Neural cell (in vitro differentiated cells): Measurements from ENCODE around the gene POLR3E. TPM values are rescaled to one million over a fixed set of nuclear protein-coding genes. Genes with fewer than 3 reads are reported as not detected.

ENCODE experiments used
- H2AFZ ChIP-seq: fragments of 200-600, 300-800 bp; sonication (generic), shearing (Covaris generic); 2 replicates; pipeline ENCODE4 v1.6.0; 2014; ENCODE audit warnings: low read depth, mild to moderate bottlenecking, antibody characterized with exemption, low read length, moderate library complexity
- H3F3A ChIP-seq: fragments of 200-600 bp; shearing (Covaris generic); 2 replicates; pipeline ENCODE4 v1.6.1; 2016; ENCODE audit warnings: mild to moderate bottlenecking, moderate library complexity, mixed read lengths, antibody characterized with exemption, low read length; ENCODE audit not compliant: insufficient read depth, poor library complexity, severe bottlenecking
- H3K27ac ChIP-seq: fragments of 200-600, 300-800 bp; sonication (generic), shearing (Covaris generic); 2 replicates; pipeline ENCODE4 v1.5.1; 2014; ENCODE audit warnings: mild to moderate bottlenecking, low read length, moderate library complexity
- H3K27me3 ChIP-seq: fragments of 300-800, 200-600 bp; sonication (generic), shearing (Covaris generic); 2 replicates; pipeline ENCODE4 v1.6.0; 2014; ENCODE audit warnings: mild to moderate bottlenecking, low read depth, low read length, moderate library complexity; ENCODE audit not compliant: insufficient read depth
- H3K36me3 ChIP-seq: fragments of 300-800, 200-600 bp; sonication (generic), shearing (Covaris generic); 2 replicates; pipeline ENCODE4 v1.5.1; 2014; ENCODE audit warnings: mild to moderate bottlenecking, antibody characterized with exemption, low read length, moderate library complexity; ENCODE audit not compliant: insufficient read depth
- H3K4me2 ChIP-seq: fragments of 300-800, 200-600 bp; sonication (generic), shearing (Covaris generic); 2 replicates; pipeline ENCODE4 v1.6.0; 2014; ENCODE audit warnings: mild to moderate bottlenecking, low read length
- H3K4me3 ChIP-seq: fragments of 300-800, 200-600 bp; sonication (generic), shearing (Covaris generic); 2 replicates; pipeline ENCODE4 v1.5.1; 2014; ENCODE audit warnings: mild to moderate bottlenecking, low read length, moderate library complexity
- H3K79me2 ChIP-seq: fragments of 200-600 bp; shearing (Covaris generic); replicated peaks from 2 replicates; pipeline ENCODE4 v1.6.0; 2014; ENCODE audit warnings: mild to moderate bottlenecking, low read length, moderate library complexity; ENCODE audit not compliant: insufficient read depth
- H3K9ac ChIP-seq: fragments of 300-800, 200-600 bp; sonication (generic), shearing (Covaris generic); 2 replicates; pipeline ENCODE4 v1.6.1; 2016; ENCODE audit warnings: mild to moderate bottlenecking, low read length, mixed read lengths
- H3K9me2 ChIP-seq: fragments of 200-600 bp; shearing (Covaris generic); 2 replicates; pipeline ENCODE4 v1.6.1; 2016; ENCODE audit warnings: mild to moderate bottlenecking, low read length, mixed read lengths; ENCODE audit not compliant: insufficient read depth
- H3K9me3 ChIP-seq: fragments of 200-600, 300-800 bp; sonication (generic), shearing (Covaris generic); 2 replicates; pipeline ENCODE4 v1.6.1; 2016; ENCODE audit warnings: mild to moderate bottlenecking, mixed run types, low read length, moderate library complexity, mixed read lengths
- H4K20me1 ChIP-seq: fragments of 200-600 bp; shearing (Covaris generic); 2 replicates; pipeline ENCODE4 v1.6.1; 2016; ENCODE audit warnings: mild to moderate bottlenecking, mixed run types; ENCODE audit not compliant: insufficient read depth
- EP300 ChIP-seq: fragments of 450-650 bp; conservative IDR thresholded peaks from 2 replicates; pipeline ENCODE4 v1.6.1; 2014; ENCODE audit warnings: antibody characterized with exemption, mild to moderate bottlenecking, moderate library complexity; ENCODE audit not compliant: poor library complexity, severe bottlenecking
- EZH2 ChIP-seq: fragments of 200-600, 300-800 bp; shearing (Covaris generic), sonication (generic); IDR thresholded peaks from 2 replicates; pipeline ENCODE4 v1.6.1; 2014; ENCODE audit warnings: antibody characterized with exemption, low read length, borderline replicate concordance, mild to moderate bottlenecking; ENCODE audit not compliant: insufficient read depth, poor library complexity, severe bottlenecking
- MXI1 ChIP-seq: fragments of 450-650 bp; conservative IDR thresholded peaks from 2 replicates; pipeline ENCODE4 v1.6.1; 2014; ENCODE audit warnings: antibody characterized with exemption, mild to moderate bottlenecking; ENCODE audit not compliant: poor library complexity, severe bottlenecking
- POLR2AphosphoS5 ChIP-seq: IDR thresholded peaks from 2 replicates; pipeline ENCODE4 v1.6.1; 2012
- RAD21 ChIP-seq: fragments of 450-650 bp; conservative IDR thresholded peaks from 2 replicates; pipeline ENCODE4 v1.6.1; 2014; ENCODE audit warnings: antibody characterized with exemption, mild to moderate bottlenecking, moderate library complexity
- REST ChIP-seq: IDR thresholded peaks from 2 replicates; pipeline ENCODE4 v1.6.1; 2012; ENCODE audit warnings: borderline replicate concordance
- SMC3 ChIP-seq: fragments of 450-650 bp; conservative IDR thresholded peaks from 2 replicates; pipeline ENCODE4 v1.6.1; 2014; ENCODE audit warnings: antibody characterized with exemption, mild to moderate bottlenecking, moderate library complexity; ENCODE audit not compliant: poor library complexity
- TAF1 ChIP-seq: IDR thresholded peaks from 2 replicates; pipeline ENCODE4 v1.6.1; 2012; ENCODE audit warnings: low read depth
- polyA plus RNA-seq: library from polyadenylated mRNA; depleted of rRNA; stranded (reverse); fragments of >200 nt; gene quantifications from 2 replicates; pipeline ENCODE4 v1.2.3, GENCODE V29; 2014
- TF ChIP-seq, protein P1 (sequence below): fragments of 450-650 bp; IDR thresholded peaks from 2 replicates; pipeline ENCODE4 v1.5.1; 2014; ENCODE audit warnings: antibody characterized with exemption, mild to moderate bottlenecking, moderate library complexity; ENCODE audit not compliant: poor library complexity, severe bottlenecking

Gene POLR3E
- polyA plus RNA-seq, 1 donor from 2014 or later: 47.4 TPM

DNA sequence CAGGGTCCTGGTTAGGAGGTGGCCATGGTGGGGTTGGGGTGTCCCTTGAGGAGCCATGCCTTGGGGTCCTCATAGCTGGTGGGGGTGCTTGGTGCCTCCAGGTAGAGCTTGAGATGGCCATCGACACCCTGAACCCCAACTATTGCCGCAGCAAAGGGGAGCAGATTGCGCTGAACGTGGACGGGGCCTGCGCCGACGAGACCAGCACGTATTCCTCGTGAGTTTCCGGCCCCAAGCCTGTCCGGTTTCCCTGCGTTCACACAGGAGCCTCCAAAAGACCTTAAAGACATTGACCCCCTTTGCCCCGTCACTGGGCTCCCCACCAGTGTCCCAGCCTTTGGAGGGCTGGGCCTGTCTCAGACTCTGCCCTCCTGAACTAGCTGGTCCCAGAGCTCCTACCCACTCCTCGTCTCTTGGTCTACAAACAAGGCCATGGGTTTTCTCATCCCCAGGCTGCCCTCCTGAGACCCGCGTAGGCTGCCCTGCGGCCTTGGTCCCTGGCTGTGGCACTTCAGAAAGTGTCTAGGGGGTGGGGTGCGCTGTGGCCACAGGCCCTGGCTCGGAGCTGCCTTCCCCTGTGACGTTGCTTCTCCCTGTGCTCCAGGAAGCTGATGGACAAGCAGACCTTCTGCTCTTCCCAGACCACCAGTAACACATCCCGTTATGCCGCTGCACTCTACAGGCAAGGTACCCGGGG lies 11.8 kb downstream of the POLR3E start:
- H3F3A ChIP-seq: no peaks in the 10 kb centered on the region
- no peaks in the 10 kb centered on the region for H4K20me1 ChIP-seq
- no peaks in the 10 kb centered on the region for H3K9me2 ChIP-seq
- no peak overlapping the region for H3K4me3 ChIP-seq
- H3K36me3 ChIP-seq: no peaks in the 10 kb centered on the region
- no peaks in the 10 kb centered on the region for H3K79me2 ChIP-seq
- H3K4me2 ChIP-seq: no peak overlapping the region
- no peak overlapping the region for H3K27ac ChIP-seq
- no peak overlapping the region for H2AFZ ChIP-seq
- no peaks in the 10 kb centered on the region for H3K27me3 ChIP-seq
- H3K9me3 ChIP-seq: no peaks in the 10 kb centered on the region
- no peak for TF ChIP-seq MXI1
- no peak for TF ChIP-seq REST
- no peak for TF ChIP-seq SMC3
- no peak for TF ChIP-seq EZH2
- no peak for TF ChIP-seq RAD21
- TF ChIP-seq, protein P1, sequence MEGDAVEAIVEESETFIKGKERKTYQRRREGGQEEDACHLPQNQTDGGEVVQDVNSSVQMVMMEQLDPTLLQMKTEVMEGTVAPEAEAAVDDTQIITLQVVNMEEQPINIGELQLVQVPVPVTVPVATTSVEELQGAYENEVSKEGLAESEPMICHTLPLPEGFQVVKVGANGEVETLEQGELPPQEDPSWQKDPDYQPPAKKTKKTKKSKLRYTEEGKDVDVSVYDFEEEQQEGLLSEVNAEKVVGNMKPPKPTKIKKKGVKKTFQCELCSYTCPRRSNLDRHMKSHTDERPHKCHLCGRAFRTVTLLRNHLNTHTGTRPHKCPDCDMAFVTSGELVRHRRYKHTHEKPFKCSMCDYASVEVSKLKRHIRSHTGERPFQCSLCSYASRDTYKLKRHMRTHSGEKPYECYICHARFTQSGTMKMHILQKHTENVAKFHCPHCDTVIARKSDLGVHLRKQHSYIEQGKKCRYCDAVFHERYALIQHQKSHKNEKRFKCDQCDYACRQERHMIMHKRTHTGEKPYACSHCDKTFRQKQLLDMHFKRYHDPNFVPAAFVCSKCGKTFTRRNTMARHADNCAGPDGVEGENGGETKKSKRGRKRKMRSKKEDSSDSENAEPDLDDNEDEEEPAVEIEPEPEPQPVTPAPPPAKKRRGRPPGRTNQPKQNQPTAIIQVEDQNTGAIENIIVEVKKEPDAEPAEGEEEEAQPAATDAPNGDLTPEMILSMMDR: no peak
- H3K9ac ChIP-seq: no peak overlapping the region

- Histone ChIP-seq H3K9ac (no peak overlapping the region), H3F3A (no peaks in the 10 kb centered on the region), H3K9me3 (no peaks in the 10 kb centered on the region), H2AFZ (no peak overlapping the region), H4K20me1 (no peaks in the 10 kb centered on the region), H3K36me3 (no peaks in the 10 kb centered on the region), H3K27ac (no peak overlapping the region), H3K4me3 (no peak overlapping the region), H3K27me3 (no peaks in the 10 kb centered on the region), H3K9me2 (no peaks in the 10 kb centered on the region), H3K79me2 (no peaks in the 10 kb centered on the region), H3K4me2 (no peak overlapping the region)
- TF ChIP-seq, protein P1: no peak
- TF ChIP-seq EZH2 (no peak), SMC3 (no peak), POLR2AphosphoS5 (no peak), EP300 (no peak), TAF1 (no peak), REST (no peak), RAD21 (no peak)
Measured at GRCh38 chr16:22311520-22311919, 14.3 kb downstream of the POLR3E start.
